RCC 7860 (cell line): ENCODE data around the gene PIR.

ENCODE experiments used
- DNase-seq: peaks from one replicate; pipeline ENCODE4 v3.0.0-alpha.2; 2015; ENCODE audit warnings: low spot score
- FAIRE-seq: peaks from 2 replicates; lab custom pipeline; 2012; peaks lifted over from hg19 to GRCh38; lab: Jason Lieb, UNC

PIR gene

DNA sequence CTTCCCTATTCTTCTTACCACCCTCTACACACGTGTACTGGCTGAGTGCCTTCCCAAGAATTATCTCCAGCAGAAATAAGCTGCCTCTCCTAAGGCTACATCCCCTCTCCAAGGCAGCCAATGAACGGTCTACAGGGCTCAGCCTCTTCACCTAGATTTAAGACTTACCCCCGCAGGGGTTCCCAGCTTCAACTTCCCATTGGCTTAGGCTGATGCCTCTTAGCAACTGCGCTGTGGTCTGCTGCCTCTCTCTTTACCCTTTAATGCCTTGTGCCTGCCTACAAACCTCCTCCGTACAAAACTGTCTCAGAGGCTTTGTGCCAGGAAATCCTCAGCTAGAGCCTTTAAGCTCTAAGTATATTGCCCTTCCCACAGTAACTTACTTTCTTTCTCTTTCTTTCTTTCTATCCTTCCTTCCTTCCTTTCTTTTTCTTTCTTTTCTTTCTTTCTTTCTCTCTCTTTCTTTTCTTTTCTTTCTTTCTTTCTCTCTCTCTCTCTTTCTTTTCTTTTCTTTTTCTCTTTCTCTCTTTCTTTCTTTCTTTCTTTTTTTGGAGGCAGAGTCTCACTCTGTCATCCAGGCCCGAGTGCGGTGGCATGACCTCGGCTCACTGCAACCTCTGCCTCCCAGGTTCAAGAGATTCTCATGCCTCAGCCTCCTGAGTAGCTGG, 142.7 kb downstream of the PIR start:
- FAIRE-seq (no peak), DNase-seq (no peak)

DNA sequence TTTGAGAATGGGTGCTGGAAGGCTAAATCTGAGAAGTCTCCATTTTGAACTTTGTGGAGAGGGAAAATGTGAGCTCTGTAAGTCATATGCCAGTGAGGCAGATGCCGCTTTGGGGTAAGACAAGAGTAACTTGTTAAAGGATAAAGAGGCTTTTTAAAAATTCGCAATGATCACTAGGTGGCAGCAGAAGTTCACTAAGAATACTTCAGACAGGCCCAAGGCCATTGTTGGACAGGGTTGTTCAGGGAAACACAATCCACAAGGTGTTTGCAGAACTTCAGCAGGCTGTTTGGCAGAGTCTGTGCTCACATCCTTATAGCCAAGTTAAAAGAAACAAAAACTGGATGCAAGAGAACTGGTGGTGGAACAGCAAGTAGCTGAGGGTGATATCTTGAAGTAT, 144.1 kb downstream of the PIR start:
- FAIRE-seq (peak; percentile 25), DNase-seq (peak; percentile 20)

GRCh38 chrX:15345976-15346375, 147.2 kb downstream of the PIR start:
- DNase-seq (no peak), FAIRE-seq (no peak)

- no peak for DNase-seq
- FAIRE-seq, result no peak
Observed at GRCh38 chrX:15344106-15344505, 149.0 kb downstream of the PIR start.

- DNase-seq (no peak), FAIRE-seq (no peak)
Observed at GRCh38 chrX:15343075-15343476, 150.1 kb downstream of the PIR start.

DNA sequence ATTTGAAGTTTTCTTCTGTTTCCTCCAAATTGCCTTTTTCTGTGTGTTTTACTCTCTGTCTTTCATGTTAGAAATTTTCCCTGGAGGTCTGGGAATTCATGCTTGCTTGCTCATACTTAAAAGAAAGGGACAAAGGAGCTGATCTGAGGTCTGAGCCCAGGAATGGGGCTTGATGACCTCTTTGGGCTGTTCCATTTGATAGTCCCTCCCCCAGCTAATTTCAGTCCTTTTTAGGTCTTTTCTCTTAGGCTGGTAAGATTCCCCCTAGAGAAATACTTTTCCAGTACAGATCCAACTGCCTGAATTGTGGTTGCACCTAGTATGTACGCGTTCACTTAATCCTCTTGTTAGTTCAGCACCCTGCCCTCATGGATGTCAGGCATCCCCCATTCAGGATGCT, 152.3 kb downstream of the PIR start:
- FAIRE-seq, result no peak
- no peak for DNase-seq

DNA sequence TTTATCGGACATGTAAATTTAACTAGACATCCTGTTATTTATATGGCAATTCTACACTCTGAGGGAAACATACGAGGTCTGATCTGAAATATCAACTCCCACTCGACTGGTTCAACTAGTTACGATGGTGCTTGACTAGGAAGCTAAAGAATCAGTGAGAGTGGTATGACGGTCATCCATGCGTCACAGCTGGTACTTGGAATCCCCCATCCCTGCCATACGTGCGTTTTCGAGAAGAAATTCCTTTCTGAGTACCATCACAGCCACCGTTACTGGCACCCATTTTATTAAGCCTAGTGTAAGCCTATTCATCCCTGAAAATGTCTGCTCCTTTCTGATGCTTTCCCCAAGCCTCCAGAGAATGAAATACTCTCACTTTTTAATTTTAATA, 157.1 kb downstream of the PIR start:
- no peak for FAIRE-seq
- DNase-seq, result peak; percentile 17

DNA sequence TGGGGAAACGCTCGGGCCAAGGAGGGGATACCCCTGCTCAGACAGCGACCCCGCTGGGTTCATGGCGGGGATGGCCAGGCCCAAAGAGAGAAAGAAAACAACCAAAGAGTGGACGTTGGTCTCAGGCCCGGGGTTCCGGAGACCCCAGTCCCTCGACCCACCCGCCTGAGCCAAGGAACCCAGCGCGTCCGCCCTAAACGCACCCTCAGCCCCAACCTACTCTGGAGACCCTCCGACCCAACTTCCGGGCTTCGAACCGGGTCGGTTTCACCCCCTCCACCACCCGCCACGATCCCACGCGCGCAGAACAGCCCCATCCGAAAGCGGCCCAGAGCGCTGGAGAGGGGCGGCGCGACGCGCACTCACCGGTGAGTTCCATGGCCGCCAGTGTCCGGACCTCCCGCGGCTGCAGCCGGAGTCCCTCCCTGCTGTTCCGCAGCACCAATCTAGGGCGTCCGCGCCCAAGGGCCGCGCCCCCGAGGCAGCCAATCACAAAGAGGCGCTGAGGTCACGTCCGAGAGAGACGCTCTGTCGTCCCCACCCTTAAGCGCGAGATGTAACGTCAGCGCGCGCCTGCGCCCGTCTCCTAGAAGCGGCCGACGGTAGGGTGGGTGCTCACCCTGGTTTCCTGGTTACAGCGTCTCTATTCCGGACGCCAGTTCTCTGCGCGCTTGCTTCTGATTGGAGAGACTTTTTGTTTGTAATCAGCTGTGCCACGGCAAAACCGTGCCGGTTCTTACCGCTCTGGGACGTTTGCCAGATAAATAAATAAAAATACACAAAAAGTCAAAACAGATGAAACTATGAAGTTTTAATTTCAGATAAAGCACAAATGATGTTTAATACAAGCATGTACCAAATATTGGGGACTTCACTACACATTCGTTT, 157.8 kb downstream of the PIR start, which contains the start of gene PIGA:
PIGA (minus strand) TSS at position 389 of the 888 bp plus-strand sequence. CDS start 3,593 bp downstream, outside the sequence.
- FAIRE-seq (peak; percentile 92), DNase-seq (peak; percentile 86)
